GM21825 (cell line): Measurements from ENCODE around the gene MYO1D.
"Not testable (repeated sequence)": the region's sequence is repeated elsewhere in the genome, so short reads cannot be mapped to it uniquely, and the experiment has no call there.

ENCODE experiments used
- ATAC-seq: cut with Tn5 transposase; IDR thresholded peaks from one replicate; pipeline ENCODE4 v1.9.1; 2021; ENCODE audit warnings: mild to moderate bottlenecking, moderate library complexity; ENCODE audit not compliant: unreplicated experiment

Gene MYO1D

GRCh38 chr17:32693194-32693897, 183.6 kb downstream of the MYO1D start:
- no peak for ATAC-seq

- no peak for ATAC-seq
These were observed 184.7 kb downstream of the MYO1D start for GRCh38 chr17:32692179-32692578.

GRCh38 chr17:32689348-32689747, 187.6 kb downstream of the MYO1D start:
- ATAC-seq: no peak

GRCh38 chr17:32688221-32688620, 188.7 kb downstream of the MYO1D start:
- no peak for ATAC-seq

- ATAC-seq: no peak
These were observed 192.6 kb downstream of the MYO1D start for GRCh38 chr17:32684087-32684958.

- ATAC-seq: no peak
These were observed 203.0 kb downstream of the MYO1D start for GRCh38 chr17:32673964-32674363.

- ATAC-seq: no peak
These were observed 204.2 kb downstream of the MYO1D start for GRCh38 chr17:32672711-32673110.

- ATAC-seq: no peak
These were observed 205.0 kb downstream of the MYO1D start for GRCh38 chr17:32671896-32672295.

GRCh38 chr17:32664936-32665583, 211.9 kb downstream of the MYO1D start:
- ATAC-seq: no peak

- no peak for ATAC-seq
These were observed 216.4 kb downstream of the MYO1D start for GRCh38 chr17:32660496-32660985.

GRCh38 chr17:32659419-32659842, 217.5 kb downstream of the MYO1D start:
- no peak for ATAC-seq

GRCh38 chr17:32658470-32659418, 218.2 kb downstream of the MYO1D start:
- no peak for ATAC-seq

GRCh38 chr17:32656886-32657285, 220.0 kb downstream of the MYO1D start:
- no peak for ATAC-seq

GRCh38 chr17:32654324-32654723, 222.6 kb downstream of the MYO1D start:
- ATAC-seq: no peak

GRCh38 chr17:32651084-32651483, 225.8 kb downstream of the MYO1D start:
- ATAC-seq: no peak

- ATAC-seq: no peak
These were observed 228.5 kb downstream of the MYO1D start for GRCh38 chr17:32648450-32648849.

GRCh38 chr17:32646941-32647340, 230.0 kb downstream of the MYO1D start:
- ATAC-seq: no peak

- ATAC-seq: not testable (repeated sequence)
These were observed 235.4 kb downstream of the MYO1D start for GRCh38 chr17:32641514-32641913.

- ATAC-seq: no peak
These were observed 240.2 kb downstream of the MYO1D start for GRCh38 chr17:32636598-32637218.

- ATAC-seq: no peak
These were observed 242.8 kb downstream of the MYO1D start for GRCh38 chr17:32634167-32634566.
